Activated CD8-positive, alpha-beta memory T cell treated with anti-CD3 and anti-CD28 coated beads, Interleukin-2, amount 10 ng/mL, durations not matched to agents 7 days and 5 days (primary cell): ENCODE data around the gene PODXL. TPM values are rescaled to one million over a fixed set of nuclear protein-coding genes. Genes with fewer than 3 reads are reported as not detected.

Source experiments
- ATAC-seq: fragments of 150-1000 bp; cut with Tn5 transposase; one replicate; pipeline ENCODE4 v1.10.0; 2021; ENCODE audit warnings: moderate library complexity
- CTCF ChIA-PET: fragments of 350-600 bp; sonication (Branson Sonifier 250); formaldehyde crosslinking; loops from one replicate; lab custom pipeline; 2021; ENCODE audit warnings: antibody characterized with exemption; lab: Charles Lee
- DNase-seq: peaks from one replicate; pipeline ENCODE4 v3.0.0-alpha.2; 2020
- H3K27ac Mint-ChIP-seq: one replicate; pipeline ENCODE4 v1.8.0; 2021; ENCODE audit warnings: mild to moderate bottlenecking, mixed read lengths
- H3K27me3 Mint-ChIP-seq: one replicate; pipeline ENCODE4 v1.8.0; 2021; ENCODE audit warnings: mixed read lengths
- H3K36me3 Mint-ChIP-seq: one replicate; pipeline ENCODE4 v1.8.0; 2021; ENCODE audit warnings: mild to moderate bottlenecking, mixed read lengths
- H3K4me1 Mint-ChIP-seq: one replicate; pipeline ENCODE4 v1.8.0; 2021; ENCODE audit warnings: mixed read lengths
- H3K4me3 Mint-ChIP-seq: one replicate; pipeline ENCODE4 v1.8.0; 2021; ENCODE audit warnings: mild to moderate bottlenecking, moderate library complexity, mixed read lengths
- H3K9me3 Mint-ChIP-seq: one replicate; pipeline ENCODE4 v1.8.0; 2022; ENCODE audit warnings: low read depth, mixed read lengths
- total RNA-seq, 2 experiments: library from RNA; stranded (reverse); gene quantifications; one replicate each; pipeline ENCODE4 v1.2.3, GENCODE V29; 2021

The PODXL gene
- 1 to 10 TPM; 2.3 to 3.2 TPM for total RNA-seq

DNA sequence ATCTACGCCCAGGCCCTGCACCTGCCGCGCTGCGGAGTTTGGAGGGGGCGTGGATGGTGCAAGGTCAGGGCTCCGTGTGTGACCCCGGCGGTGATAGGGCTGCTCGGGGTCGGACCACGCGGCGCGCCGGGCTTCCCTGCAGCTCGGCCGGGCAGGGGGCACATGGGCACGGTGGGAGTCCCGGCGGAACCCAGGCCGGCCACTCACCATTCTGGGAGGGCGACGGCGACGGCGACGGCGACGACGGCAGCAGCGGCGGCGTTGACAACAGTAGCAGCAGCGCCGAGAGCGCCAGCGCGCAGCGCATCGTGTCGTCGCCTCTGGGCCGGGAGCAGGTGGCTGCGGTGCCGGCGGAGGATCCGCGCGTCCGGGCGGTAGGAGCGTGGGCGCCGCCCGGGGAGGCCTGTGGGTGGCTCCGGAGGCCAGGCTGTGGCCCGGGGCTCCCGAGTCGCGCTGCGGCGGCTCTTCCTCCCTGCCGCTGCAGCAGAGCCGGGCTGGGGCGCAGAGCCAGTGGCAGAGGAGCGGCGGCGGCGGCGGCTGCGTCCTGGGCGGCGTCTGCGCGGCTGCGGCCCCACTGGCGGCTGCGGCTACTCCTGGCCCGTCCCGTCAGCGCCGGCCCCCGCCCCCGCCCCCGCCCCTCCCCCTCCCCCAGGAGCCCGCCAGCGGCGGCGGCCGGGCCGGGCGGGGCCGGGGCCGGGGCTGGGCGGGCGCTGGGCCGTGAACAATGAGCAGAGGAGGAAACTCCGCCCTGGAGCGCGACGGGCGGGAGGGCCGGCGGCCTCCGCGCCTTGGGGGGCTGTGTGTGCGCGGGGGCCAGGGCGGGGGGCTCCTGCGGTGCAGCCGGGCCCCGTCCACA, at the start of gene PODXL:
Gene PODXL (minus strand): TSS at position 576 of the 856 bp plus-strand sequence. CDS start 269 bp downstream, at position 307.
- DNase-seq, result peak; percentile 70
- Mint-ChIP-seq H3K27ac (no peak within 1 kb of the TSS), H3K4me3 (peak within 1 kb of the TSS; percentile 52), H3K36me3 (no peaks in the 10 kb centered on the region), H3K9me3 (no peaks in the 10 kb centered on the region), H3K27me3 (peaks cover 68% of the 10 kb centered on the region), H3K4me1 (peaks cover 11% of the 10 kb centered on the region)
- ATAC-seq, result peak; percentile 83
- CTCF ChIA-PET, result no interaction called here

DNA sequence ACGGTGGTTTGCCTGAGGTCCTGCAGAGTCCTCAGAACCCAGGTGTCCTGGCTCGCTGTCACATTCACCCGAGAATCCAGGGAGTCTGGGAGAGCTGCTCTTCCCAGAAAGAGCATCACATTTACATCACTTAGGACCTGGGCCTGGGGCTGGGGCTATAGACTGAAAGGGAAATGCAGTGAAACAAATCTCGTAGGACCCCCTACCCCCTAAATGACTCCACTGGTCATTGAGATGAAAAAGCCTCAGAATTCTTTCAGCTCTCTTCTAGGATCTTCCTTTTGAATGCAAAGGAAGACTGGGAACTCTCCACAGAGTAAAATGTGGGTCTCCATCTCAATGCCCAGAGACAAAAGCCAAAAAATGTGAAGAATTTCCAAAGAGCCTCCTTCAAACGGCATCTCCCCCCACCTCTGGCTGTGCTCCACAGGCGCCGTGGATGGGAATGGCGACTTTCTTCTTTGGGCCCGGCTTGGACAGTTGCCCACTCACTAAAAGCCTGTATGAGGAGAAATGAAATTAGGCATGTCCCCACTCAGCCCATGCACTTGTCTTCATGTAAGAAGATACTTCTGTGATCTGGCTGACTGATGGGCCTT, 49.0 kb upstream of the PODXL start:
- Mint-ChIP-seq H3K36me3 (no peaks in the 10 kb centered on the region), H3K4me3 (no peak overlapping the region), H3K27ac (no peak overlapping the region), H3K9me3 (no peaks in the 10 kb centered on the region), H3K27me3 (peaks cover 46% of the 10 kb centered on the region), H3K4me1 (peaks cover 8% of the 10 kb centered on the region)
- no peak for DNase-seq
- ATAC-seq, result no peak
- CTCF ChIA-PET, result no interaction called here

DNA sequence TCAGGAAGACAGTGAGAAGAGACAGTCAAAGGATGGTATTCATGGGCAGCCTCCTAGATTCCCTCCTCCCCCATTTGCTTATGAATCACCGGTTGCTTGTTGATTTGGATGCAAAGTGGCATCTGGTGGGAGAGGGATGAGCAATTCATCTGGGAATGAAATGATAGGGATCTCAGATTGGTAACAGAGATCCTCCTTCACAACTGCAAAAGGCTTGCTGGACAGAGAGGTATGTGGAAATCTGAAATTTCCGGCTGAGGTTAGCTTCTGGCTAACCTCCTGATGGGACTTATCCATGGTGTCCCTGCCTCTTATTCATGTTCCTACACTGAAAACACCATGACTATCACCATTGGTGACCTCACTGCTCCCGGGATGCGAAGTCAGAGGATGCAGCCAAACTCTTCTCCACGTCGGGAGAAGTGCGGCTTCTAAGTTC, 48.4 kb upstream of the PODXL start:
- Mint-ChIP-seq H3K4me1 (peaks cover 8% of the 10 kb centered on the region), H3K27me3 (peaks cover 46% of the 10 kb centered on the region), H3K36me3 (no peaks in the 10 kb centered on the region), H3K4me3 (no peak overlapping the region), H3K9me3 (no peaks in the 10 kb centered on the region), H3K27ac (no peak overlapping the region)
- CTCF ChIA-PET, result no interaction called here
- ATAC-seq, result no peak
- no peak for DNase-seq

DNA sequence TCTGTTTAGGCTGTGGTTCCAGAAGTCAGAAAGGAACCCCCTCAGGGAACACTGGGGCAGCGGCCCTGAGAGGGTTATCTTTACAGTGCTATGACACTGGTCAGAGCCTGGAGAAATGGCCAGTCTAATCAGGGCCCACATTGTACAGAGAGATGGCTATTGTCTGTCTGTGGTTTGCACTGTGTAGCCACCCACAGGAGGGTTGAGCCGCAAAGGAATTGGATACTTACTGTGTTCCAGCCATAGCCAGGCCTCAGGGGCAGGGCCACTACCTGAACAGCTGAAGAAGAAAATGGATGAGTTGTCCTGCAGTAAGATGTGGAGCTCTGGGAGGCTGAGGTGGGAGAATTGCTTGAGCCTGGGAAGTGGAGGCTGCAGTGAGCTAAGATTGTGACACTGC, 47.5 kb upstream of the PODXL start:
- H3K36me3 Mint-ChIP-seq, result no peaks in the 10 kb centered on the region

GRCh38 chr7:131602994-131603372, 46.6 kb upstream of the PODXL start:
- CTCF ChIA-PET, result interaction anchor here (0.7 kb wide), 1 partner anchor 46 kb away, joined by 3 read pairs; no protein-coding TSS in a partner anchor
- Mint-ChIP-seq H3K9me3 (no peaks in the 10 kb centered on the region), H3K4me3 (no peak overlapping the region), H3K27me3 (peaks cover 44% of the 10 kb centered on the region), H3K4me1 (peaks cover 8% of the 10 kb centered on the region), H3K27ac (no peak overlapping the region), H3K36me3 (no peaks in the 10 kb centered on the region)
- no peak for ATAC-seq
- DNase-seq, result no peak

More for the DNA sequence above, 47.5 kb upstream of the PODXL start:
- no peaks in the 10 kb centered on the region for H3K9me3 Mint-ChIP-seq
- DNase-seq (no peak), ATAC-seq (no peak)
- peaks cover 46% of the 10 kb centered on the region for H3K27me3 Mint-ChIP-seq
- H3K27ac Mint-ChIP-seq, result no peak overlapping the region
- H3K4me1 Mint-ChIP-seq, result peaks cover 8% of the 10 kb centered on the region
- no peak overlapping the region for H3K4me3 Mint-ChIP-seq
- CTCF ChIA-PET, result no interaction called here

DNA sequence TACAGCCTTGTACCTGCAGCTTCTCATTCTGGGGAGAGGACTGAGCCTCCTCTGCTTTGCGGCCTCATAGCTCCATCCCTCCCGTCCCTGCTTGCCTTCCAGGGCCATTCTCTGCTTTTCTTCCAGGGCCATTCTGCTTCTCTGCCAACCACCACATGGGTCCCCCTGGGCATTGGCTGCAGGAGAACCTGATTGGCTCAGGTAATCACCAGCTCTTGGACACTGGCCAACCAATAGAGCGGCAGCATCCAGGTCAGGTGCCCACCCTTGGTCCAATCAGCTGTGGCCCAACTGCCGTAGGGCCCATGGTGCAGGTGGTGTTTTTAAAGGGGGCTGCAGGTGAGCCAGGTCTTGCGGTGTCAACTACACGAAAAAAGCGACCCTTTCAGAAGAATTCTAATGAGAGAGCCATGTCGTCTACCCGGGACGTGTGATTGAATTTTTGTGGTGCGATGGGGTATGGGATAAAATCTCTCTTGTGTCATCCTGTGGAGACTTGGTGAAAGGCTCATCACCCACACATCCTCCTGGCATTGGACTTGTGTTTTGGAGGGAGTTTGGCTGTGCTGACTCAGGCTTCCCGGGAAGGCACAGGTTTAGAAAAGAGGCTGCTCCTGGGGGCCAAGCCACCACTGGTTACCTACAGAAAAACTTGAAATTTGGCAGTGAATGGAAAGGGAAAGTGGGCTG, 46.0 kb upstream of the PODXL start:
- Mint-ChIP-seq H3K4me1 (peaks cover 8% of the 10 kb centered on the region), H3K4me3 (no peak overlapping the region), H3K36me3 (no peaks in the 10 kb centered on the region), H3K27ac (no peak overlapping the region), H3K9me3 (no peaks in the 10 kb centered on the region), H3K27me3 (peaks cover 40% of the 10 kb centered on the region)
- CTCF ChIA-PET, result interaction anchor here (0.7 kb wide), 1 partner anchor 47 kb away, joined by 3 read pairs; no protein-coding TSS in a partner anchor
- ATAC-seq, result no peak
- no peak for DNase-seq

- Mint-ChIP-seq H3K36me3 (no peaks in the 10 kb centered on the region), H3K4me1 (no peaks in the 10 kb centered on the region), H3K9me3 (no peaks in the 10 kb centered on the region), H3K27ac (no peak overlapping the region), H3K27me3 (peaks cover 24% of the 10 kb centered on the region), H3K4me3 (no peak overlapping the region)
- DNase-seq, result no peak
- CTCF ChIA-PET, result interaction anchor here (1.4 kb wide), 1 partner anchor 54 kb away, joined by 3 read pairs; no protein-coding TSS in a partner anchor
- ATAC-seq, result no peak
Measured at GRCh38 chr7:131600085-131600881, 43.9 kb upstream of the PODXL start.

DNA sequence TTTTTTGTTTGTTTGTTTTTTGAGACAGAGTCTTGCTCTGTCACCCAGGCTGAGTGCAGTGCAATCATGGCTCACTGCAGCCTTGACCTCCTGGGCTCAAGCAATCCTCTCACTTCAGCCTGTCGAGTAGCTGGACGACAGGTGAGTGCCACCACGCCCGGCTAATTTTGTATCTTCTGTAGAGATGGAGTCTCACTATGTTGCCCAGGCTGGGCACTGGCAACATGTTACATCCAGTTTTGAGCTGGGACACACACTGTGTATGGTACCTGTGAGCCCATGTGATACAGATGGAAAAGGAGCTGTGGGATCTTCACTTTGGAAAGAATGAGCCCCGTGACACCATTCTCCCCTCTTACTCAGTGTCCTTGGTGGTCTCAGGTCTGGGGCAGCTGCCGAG, 40.4 kb upstream of the PODXL start:
- CTCF ChIA-PET, result no interaction called here
- Mint-ChIP-seq H3K27me3 (peaks cover 2% of the 10 kb centered on the region), H3K4me1 (no peaks in the 10 kb centered on the region), H3K27ac (no peak overlapping the region), H3K9me3 (no peaks in the 10 kb centered on the region), H3K36me3 (no peaks in the 10 kb centered on the region), H3K4me3 (no peak overlapping the region)
- ATAC-seq (no peak), DNase-seq (no peak)

DNA sequence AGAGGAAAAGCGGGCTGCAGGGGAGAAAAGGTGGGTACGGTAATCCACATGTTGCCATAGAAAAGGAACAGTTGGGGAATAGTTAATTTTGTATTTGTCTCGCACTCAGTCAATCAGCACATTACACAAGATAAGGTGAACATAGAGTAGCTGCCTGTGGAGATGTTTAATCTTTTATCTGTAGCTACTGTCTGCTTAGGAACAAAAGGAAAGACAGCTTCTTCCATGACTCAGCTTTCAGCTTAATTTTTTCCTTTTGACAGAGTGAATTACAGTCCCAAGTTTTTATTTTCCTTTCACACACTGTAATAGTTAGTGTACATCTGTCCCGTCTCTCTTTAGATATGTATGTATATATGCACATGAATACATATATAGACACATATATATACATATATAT, 39.3 kb upstream of the PODXL start:
- ATAC-seq (no peak), DNase-seq (no peak)
- Mint-ChIP-seq H3K27me3 (peaks cover 2% of the 10 kb centered on the region), H3K27ac (no peak overlapping the region), H3K36me3 (no peaks in the 10 kb centered on the region), H3K9me3 (no peaks in the 10 kb centered on the region), H3K4me1 (no peaks in the 10 kb centered on the region), H3K4me3 (no peak overlapping the region)
- CTCF ChIA-PET, result no interaction called here

DNA sequence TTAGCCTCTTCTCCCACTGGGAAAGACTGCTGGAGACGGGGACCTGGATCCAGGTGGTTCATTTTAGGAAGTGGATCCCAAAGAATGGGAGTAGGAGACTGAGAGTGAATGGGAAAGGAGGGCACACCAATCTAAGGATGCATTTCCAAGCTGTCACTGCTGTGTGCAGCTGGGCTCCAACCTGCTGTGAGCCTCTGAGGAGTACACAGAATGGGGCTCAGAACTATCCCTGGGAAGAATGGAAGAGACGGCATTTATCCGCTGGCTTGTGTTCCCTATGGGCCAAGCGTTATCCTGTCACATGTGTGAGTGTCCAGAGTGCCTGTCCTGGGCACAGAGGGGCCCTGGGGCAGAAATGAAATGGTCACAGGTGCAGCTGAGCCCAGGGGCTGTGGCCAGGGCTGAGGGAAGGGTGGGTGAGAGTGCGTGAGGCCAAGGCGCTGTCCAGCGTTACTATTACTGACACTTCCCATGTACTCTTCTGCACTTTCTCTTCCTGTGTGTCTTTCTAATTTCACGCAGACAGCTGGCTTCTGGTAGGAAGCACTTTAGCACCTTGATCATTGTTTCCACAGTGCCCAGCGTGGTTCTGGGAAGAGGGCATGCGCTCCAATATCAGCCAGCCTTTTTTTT, 35.4 kb upstream of the PODXL start:
- H3K36me3 Mint-ChIP-seq, result no peaks in the 10 kb centered on the region
- no peak overlapping the region for H3K27ac Mint-ChIP-seq
- H3K9me3 Mint-ChIP-seq, result no peaks in the 10 kb centered on the region
- CTCF ChIA-PET, result no interaction called here
- ATAC-seq (no peak), DNase-seq (no peak)
- no peaks in the 10 kb centered on the region for H3K4me1 Mint-ChIP-seq
- no peak overlapping the region for H3K4me3 Mint-ChIP-seq
- peaks cover 2% of the 10 kb centered on the region for H3K27me3 Mint-ChIP-seq

- H3K27me3 Mint-ChIP-seq, result no peaks in the 10 kb centered on the region
Measured at GRCh38 chr7:131587315-131587923, 31.0 kb upstream of the PODXL start.

DNA sequence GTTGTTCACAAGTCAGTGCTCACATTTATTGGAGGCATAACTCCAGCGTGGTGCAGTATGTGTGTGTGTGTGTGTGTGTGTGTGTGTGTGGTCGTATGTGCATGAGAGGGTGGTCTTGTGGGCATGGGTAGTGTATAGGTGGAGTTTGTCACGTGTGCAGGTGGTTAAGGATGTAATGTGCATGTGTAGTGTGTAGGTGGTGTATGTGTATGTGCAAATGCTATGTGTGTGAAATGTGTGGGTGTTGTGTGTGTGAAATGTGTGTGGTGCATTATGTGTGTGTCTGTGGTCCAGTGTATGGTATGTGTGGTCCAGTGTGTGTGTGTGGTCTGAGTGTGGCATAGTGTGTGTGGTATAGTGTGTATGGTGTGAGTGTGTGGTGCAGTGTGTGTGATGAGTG, 30.3 kb upstream of the PODXL start:
- H3K4me1 Mint-ChIP-seq, result no peaks in the 10 kb centered on the region
- peaks cover 3% of the 10 kb centered on the region for H3K27me3 Mint-ChIP-seq
- H3K36me3 Mint-ChIP-seq, result no peaks in the 10 kb centered on the region
- no peak overlapping the region for H3K4me3 Mint-ChIP-seq
- no peak overlapping the region for H3K27ac Mint-ChIP-seq
- CTCF ChIA-PET, result no interaction called here
- ATAC-seq (no peak), DNase-seq (no peak)
- H3K9me3 Mint-ChIP-seq, result no peaks in the 10 kb centered on the region

More at GRCh38 chr7:131587315-131587923, 31.0 kb upstream of the PODXL start:
- no peak for ATAC-seq
- CTCF ChIA-PET, result no interaction called here
- Mint-ChIP-seq H3K36me3 (no peaks in the 10 kb centered on the region), H3K27ac (no peak overlapping the region), H3K4me3 (no peak overlapping the region), H3K9me3 (no peaks in the 10 kb centered on the region), H3K4me1 (no peaks in the 10 kb centered on the region)
- DNase-seq, result no peak
